HG02970 (cell line): ENCODE measurements around the gene C15orf62.

ENCODE experiments used
- ATAC-seq: cut with Tn5 transposase; IDR thresholded peaks from one replicate; pipeline ENCODE4 v1.9.1; 2021; ENCODE audit warnings: mild to moderate bottlenecking, moderate library complexity, moderate number of reproducible peaks; ENCODE audit not compliant: unreplicated experiment, low FRiP score

Gene C15orf62, protein sequence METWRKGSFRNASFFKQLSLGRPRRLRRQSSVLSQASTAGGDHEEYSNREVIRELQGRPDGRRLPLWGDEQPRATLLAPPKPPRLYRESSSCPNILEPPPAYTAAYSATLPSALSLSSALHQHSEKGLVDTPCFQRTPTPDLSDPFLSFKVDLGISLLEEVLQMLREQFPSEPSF

DNA sequence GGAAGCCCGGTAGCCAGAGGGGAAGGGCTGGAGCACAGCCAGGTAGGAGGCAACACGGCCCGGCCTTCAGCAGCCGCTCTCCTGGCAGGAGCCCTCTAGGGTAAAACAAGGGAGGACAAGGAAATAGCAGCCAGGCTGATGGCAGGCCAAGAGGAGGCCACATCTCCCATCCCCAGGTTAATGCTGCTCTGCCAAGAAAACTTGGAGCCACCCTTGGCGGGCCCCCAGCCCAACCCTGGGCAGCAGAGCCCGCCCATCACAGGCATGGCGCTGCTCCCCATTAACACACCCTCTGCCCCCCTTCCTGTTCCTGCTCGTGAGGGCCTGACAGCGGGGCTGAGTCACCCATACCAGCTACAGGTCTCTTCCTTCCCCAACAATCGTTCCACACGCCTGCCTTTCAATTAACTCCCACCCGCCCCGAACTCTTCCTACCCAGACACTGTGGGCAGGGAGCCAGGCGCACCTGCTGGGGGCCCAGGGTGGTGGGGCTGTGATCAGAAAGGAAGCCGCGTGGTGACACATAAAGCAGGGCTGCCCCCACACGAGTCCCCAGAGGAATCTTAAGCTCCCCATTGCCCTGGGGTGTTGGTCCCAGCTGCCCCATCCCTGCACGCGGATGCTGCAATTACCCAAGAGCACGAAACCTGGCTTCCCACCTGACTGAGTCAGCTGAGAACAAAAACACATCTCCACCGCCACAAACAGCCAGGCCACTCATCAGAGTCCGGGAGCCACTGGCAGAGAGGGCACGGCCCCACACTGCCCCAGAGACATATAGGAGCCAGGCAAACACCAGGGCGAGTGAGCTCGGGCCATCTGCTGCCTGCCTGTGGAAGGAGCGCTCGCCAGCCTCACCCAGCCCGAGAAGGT lies at the start of gene C15orf62:
TSS of gene C15orf62 (plus strand) at position 707 of the 873 bp plus-strand sequence. CDS start 516 bp downstream, outside the sequence.
- ATAC-seq: no peak

DNA sequence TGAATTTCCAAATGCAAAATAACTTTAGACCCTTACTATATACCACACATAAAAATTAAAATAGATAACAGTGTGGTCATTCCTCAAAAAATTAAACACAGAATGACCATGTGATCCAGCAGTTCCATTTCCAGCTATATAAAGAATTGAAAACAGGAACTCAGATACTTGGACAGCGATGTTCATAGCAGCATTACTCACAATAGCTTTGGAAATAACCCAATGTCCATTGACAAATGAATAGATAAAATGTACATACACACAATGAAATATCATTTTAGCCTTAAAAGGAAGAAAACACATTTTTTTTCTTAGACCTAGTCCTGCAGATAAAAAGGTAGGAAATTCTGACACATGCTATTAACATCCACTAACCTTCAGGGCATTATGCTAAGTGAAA lies 48.1 kb upstream of the C15orf62 start:
- ATAC-seq: no peak

DNA sequence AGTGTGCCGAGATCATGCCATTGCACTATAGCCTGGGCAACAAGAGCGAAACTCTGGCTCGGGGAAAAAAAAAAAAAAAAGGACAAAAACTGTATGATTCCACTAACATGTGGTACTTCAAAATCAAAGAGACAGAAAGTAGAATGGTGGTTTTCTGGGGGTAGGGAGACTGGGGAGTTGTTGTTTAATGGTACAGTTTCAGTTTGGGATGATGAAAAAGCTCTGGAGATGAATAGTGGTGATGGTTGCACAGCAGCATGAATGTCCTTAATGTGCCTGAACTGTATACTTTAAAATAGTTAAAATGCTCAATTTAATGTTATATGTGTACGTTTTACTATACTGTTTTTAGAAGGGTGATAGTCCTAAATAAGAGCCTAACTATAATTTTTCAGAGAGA lies 47.4 kb upstream of the C15orf62 start:
- no peak for ATAC-seq

DNA sequence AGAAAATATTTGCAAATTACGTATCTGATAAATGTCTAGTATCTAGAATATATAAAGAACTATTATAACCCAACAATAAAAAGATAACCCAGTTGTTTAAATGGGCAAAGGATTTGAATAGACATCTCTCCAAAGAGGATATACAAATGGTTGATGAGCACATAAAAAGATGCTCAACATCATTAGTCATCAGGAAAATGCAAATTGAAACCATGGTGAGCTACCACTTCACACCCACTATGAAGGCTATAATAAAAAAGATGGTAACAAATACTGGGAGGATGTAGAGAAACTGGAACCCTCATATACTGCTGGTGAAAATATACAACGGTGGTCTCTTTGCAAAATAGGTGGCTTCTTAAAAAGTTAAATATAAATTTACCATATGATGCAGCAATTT lies 46.8 kb upstream of the C15orf62 start:
- ATAC-seq: no peak

DNA sequence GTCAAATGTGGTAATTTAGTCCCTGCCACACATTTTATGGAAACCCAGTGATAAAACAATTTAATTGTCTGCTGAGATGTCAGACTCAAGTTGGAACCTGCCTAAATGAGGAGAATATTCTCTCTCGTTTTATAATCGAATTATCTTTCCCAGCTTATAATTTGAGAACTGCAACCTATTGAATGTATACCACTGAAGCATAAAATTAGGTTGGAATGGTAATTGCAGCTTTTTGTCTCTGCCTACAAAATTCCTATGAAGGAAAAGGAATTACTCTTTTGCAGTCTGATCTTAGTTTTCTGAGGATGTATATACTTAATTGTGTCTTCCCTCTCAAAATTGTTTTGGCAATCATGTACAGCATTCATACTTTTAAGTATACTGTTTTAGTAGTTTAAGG lies 45.9 kb upstream of the C15orf62 start:
- ATAC-seq: no peak

DNA sequence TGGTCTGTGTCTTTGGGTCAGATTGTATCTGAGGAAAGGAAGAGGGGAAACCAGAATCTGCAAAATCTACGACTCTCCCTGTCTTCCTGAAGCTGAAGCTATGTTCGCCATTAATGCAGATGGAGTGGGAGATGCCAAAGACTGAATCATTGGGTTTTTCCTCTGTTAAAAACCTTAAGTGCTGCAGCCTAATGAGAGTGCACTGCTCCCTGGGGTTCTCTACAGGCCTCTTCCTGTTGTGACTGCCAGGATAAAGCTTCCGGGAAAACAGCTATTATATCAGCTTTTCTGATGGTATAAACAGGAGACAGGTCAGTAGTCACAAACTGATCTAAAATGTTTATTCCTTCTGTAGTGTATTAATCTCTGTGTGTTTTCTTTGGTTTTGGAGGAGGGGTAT lies 38.7 kb upstream of the C15orf62 start:
- no peak for ATAC-seq

DNA sequence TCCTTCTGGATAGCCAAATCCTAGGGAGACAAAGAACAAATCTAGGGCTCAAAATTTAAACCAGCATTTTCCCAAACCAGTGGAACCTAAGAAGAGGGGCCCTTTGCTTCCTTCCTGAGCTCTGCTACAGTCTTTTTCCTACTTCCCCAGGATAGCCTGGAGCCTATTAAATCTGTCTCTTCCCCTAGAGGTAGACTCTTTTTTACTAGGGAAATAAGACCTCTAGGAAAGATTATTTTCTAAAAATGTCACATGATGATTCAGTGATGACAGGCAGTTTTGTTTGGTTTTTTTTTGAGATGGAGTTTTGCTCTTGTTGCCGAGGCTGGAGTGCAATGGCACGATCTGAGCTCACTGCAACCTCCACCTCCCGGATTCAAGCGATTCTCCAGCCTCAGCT lies 33.2 kb upstream of the C15orf62 start:
- no peak for ATAC-seq

DNA sequence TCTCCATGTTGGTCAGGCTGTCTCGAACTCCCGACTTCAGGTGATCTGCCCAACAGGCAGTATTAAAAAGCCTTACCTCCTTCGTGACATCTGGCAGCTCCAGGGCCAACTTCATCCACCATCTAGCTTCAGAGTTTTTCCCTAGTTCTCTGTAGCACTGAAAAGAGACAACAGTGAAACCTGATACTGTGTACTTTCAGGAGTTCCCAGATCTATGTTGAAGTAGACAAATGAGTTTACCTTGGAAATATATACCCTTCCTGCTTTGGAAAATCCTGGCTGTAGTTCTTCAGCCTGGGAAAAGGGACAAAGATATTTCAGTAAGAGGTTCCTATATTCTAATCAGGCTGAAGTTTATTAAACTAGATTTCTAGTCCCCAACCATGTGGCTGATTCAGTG lies 32.7 kb upstream of the C15orf62 start:
- no peak for ATAC-seq

DNA sequence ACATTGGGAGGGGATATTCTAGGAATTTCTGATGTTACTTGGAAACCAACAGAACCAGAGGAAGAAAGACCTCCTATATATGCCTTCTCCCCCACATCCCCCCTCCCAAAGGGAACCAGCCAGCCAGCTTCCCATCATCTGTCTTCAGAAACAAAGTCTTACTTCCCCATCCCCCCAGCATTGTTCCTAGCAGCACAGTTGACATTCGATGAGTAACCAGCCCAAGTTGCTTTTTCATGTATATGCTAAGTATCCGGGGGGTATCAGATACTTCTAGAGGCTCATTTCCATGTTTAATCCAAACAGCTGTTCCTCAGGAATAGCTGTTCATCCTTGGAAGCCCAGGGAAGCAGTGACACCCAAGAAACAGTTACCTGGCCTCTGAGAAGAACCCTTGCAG lies 30.7 kb upstream of the C15orf62 start:
- ATAC-seq: no peak

DNA sequence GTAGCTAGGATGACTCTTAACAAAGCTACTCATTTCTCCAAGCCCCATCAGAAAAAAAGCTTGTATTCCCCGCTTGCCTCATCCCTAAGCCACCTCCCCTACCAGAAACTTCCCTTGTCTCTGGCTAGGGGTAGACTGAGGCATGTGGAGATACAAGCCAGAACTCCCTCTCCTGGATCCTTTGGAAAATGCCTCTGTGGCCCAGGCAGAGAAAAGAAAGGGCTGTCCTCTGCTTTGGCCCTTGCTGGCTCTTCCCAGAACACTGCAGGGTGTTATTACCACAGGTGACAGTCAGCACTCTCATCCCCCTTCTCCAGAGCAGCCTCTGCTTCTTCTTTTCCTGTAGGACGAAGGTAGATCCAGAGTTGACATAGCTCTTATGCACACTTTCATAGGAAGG lies 29.9 kb upstream of the C15orf62 start:
- ATAC-seq: no peak

DNA sequence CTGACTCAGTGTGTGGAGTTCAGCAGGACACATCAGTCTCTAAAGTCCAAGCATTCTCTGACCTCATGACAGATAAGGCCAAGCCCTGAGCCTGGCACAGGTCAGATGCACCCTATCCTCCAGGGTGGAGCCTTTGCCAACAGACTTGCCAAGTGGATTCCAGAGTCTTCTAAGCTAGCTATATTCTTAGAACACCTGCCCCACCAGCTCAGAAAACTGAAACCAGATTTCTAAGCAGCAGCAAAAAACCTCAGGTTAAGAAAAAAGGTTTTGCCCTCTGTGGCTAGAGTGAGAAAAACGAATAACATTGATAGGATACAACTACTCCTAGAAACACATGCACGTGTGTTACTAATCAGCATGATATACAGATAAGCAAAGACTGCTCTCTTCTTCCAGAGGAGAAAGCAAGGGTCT lies 26.3 kb upstream of the C15orf62 start:
- no peak for ATAC-seq

DNA sequence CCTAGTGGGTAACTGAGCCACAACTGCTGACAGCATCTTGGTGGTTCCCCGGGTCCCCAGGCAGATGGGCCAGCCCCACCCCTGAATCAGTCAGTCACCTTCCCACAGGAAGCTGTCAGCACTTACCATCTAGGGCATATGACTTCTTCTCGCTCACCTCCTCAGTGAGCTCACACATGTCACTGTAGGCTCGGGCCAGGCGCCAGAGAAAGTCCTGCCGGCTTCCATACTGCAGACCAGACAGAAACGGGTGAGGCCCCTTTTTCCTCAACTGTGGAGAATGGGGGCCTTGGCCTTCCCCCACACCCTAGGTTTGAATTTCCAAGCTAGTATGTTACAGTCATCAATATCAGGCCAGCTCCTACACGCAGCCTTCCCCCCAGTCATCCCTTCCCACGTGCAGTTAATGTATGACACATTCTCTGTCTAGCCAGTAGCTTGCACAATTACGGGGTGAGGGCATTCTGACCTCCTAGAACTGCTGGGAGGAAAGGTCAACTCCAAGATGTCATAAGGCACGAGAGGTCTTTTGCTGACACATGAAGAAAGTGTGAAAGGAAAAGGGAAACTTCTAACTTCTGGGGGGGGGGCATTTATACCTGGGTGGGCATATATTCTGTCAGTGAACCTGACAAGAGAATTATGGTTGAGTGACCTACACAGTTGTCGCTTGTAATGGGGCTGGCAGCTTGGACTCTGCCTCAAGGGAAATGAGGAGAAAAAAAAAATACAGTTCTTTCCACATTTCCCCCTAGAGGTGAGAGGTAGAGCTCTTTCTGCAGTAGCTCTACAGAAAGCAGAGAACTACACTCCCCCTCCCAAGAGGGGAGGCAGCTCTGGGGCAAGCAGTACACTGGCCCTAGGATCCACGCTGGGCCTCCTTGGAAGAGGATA lies 25.6 kb upstream of the C15orf62 start:
- no peak for ATAC-seq

DNA sequence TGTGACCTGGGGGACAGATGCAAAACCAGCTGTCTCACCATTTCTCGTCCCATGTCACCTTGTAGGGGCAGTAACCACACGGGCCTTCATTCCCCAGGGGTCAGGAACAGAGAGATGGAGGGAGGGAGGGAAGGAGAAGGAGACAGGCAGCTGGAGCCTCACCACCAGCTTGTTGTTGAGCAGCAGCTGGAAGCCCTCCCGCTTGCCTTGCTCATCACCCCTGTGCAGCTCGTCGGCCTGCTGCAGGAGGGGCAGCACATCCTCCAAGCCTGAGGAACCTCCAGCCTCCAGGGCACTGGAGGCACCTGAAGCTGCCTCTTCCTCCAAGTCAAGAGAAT lies 25.0 kb upstream of the C15orf62 start:
- ATAC-seq: no peak

DNA sequence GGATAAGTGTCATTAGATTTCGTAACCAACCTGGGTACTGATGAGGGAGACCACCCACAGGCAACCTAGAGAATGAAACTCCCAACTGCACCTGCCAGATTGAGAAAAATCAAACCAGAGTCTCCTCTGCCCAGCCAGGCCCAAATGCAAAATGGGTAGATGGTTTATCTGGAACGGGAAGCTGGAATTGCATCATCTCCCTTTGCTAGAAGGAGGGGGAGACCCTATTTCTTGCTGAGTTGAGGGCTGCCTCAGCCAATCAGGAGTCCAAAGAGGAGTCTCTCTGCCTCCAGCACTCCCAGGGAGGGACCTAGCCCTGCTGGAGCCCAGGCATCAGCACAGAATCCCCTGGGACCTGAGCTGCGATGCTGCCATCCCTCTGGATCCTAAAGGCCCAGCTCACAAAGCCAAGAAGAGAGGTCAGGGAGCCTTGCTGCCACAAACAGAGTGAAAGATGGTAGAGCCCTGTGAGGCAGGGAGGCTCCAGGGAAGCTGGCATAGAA lies 22.8 kb upstream of the C15orf62 start:
- ATAC-seq: no peak

DNA sequence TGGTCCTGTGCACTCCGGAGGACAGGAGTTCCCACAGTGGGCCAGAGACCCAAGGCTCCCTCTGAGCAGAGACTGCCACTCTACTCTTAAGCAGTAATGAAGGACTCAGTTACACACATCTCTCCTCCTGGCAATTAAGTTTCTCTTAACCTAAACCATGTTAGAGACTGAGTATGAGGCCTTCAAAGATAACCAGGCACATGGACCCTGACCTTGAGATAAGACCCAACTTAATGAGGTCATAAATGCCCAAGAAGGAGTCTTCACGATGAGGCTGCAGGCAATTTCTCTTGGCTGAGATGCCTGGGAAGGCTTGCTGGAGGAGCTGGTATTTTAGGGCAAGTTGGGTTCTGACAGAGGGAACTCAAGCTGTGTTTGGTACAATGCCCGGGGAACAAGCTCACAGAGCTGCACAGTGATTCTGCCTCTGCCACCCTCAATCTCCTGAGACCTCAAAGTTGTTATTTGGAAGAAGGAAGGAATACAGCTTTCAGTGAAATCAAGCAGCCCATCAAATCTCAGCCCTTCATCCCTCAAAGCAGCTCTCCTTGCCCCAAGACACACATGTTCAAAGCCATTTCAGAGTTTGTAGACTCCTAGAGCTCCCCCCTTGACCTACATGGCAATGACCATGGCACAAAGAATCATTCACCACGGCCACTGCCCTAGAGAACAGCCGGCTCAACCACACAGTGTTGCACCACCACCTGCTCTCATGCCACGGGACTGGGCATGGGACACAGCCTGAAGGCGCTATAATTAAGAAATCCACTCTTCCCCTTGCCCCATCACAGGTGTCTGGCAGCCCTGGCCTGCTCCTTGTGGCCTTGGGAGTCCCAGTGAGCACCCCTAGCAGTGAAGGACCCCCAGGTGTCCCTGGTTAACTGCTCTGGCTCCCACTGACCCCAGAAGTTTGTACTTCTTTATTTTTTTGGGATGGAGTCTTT lies 21.8 kb upstream of the C15orf62 start:
- ATAC-seq: no peak

DNA sequence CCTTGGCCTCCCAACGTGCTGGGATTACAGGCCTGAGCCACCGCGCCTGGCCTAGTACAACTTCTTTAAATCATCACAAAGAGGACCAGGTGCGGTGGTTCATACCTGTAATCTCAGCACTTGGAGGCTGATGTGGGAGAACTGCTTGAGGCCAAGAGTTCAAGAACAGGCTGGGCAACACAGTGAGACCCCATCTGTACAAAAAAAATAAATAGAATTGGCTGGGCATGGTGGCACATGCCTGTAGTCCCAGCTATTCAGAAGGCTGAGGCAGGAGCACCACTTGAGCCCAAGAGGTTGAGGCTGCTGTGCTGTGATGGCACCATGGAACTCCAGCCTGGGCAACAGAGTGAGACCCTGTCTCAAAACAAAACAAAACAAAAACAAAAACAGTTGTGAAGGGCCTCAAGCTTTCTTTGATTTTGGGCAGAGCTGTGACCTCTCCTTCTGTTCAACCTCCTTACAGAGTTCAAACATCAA lies 20.6 kb upstream of the C15orf62 start:
- no peak for ATAC-seq

DNA sequence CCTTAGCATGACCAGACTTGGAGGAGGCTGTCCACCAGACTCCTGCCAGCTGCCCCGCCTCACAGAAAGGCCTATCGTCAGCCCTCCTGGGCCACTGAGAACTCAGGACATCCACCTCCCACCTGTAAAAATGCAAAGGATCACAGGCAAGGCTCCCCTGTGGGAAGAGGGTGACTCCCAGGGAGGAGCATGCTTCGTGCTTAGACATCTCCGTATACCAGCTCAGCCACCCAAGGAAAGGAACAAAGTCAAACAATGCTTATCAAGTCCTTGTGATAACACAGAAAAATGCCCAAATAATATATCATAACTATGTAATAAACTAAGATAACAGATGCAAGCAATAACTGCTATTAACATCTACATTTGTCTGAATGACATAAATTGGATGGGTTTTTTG lies 18.9 kb upstream of the C15orf62 start:
- no peak for ATAC-seq

DNA sequence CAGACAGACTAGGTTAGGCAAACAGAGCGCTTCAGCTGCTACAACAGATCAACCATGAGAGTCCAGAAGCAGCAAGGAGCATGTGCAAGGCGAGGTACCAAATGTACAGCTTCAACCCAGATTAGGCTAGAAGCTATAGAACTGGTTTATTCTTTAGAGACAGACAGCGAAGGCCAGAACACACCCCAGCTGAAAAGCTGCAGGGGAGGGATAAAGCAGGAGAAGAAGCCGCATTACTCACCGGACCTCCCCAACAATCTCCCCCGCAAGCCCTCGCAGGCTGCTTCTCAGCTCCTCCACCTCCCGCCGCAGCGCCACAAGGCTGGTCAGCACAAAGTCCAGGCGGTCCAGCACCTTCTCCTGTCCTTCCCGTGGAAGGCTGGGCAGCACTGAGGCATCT lies 18.0 kb upstream of the C15orf62 start:
- ATAC-seq: no peak

DNA sequence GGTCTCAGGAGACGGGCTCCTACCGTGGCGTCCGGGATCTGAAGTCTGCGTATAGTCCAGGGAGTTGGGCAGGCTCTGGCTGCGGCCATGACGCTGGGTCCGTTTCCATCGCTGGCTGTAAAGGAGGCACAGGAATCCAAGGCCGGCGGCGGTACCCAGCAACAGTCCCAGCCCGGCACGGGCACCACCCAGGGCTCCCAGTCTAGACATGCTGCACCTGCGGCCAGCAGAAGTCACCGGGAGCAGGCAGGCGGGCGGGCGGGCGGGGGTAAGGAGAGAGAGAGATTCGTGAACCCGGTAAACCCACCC lies 15.3 kb upstream of the C15orf62 start:
- no peak for ATAC-seq
